ENCODE data around the gene PARD6B. TPM values are rescaled to one million over a fixed set of nuclear protein-coding genes. Genes with fewer than 3 reads are reported as not detected.
"Not testable (repeated sequence)": the region's sequence is repeated elsewhere in the genome, so short reads cannot be mapped to it uniquely, and the experiment has no call there.

Gene PARD6B
- total and polyA plus RNA-seq, 5 donors: 0.93 to 5.2 (median 3.3) TPM

GRCh38 chr20:50783390-50783789 is 52.0 kb downstream of the PARD6B start:
- H3K27me3 ChIP-seq (ENCODE audit: control insufficient read depth, insufficient read depth): no peaks in the 10 kb centered on the region
- no peaks in the 10 kb centered on the region for H3K4me1 ChIP-seq (ENCODE audit: control insufficient read depth, insufficient read depth, low read length)
- intact Hi-C loops (cut with DNase I): no loop called here
- H3K4me3 ChIP-seq (ENCODE audit: low read length): no peak overlapping the region
- no peak overlapping the region for H3K27ac ChIP-seq (ENCODE audit: low read length)
- ATAC-seq: no peak
- WGBS: 95% methylated on average over 2 of the region's 2 CpGs
- H3K9me3 ChIP-seq (ENCODE audit: control insufficient read depth, low read length): no peaks in the 10 kb centered on the region
- DNase-seq: no peak

- Histone ChIP-seq H3K4me1 (ENCODE audit: control insufficient read depth, insufficient read depth, low read length) (no peaks in the 10 kb centered on the region), H3K27ac (ENCODE audit: low read length) (no peak overlapping the region), H3K27me3 (ENCODE audit: control insufficient read depth, insufficient read depth) (no peaks in the 10 kb centered on the region), H3K9me3 (ENCODE audit: control insufficient read depth, low read length) (no peaks in the 10 kb centered on the region), H3K4me3 (ENCODE audit: low read length) (no peak overlapping the region)
- ATAC-seq: no peak
- intact Hi-C loops (cut with DNase I): no loop called here
- no peak for DNase-seq
- WGBS: 83% methylated on average over 6 of the region's 6 CpGs
Observed at GRCh38 chr20:50783903-50784302, 52.5 kb downstream of the PARD6B start.

GRCh38 chr20:50784464-50784863 is 53.1 kb downstream of the PARD6B start:
- intact Hi-C loops (cut with DNase I): no loop called here

GRCh38 chr20:50786703-50787102 is 55.3 kb downstream of the PARD6B start:
- WGBS: 96% methylated on average over 9 of the region's 9 CpGs
- H3K27me3 ChIP-seq (ENCODE audit: control insufficient read depth, insufficient read depth): no peaks in the 10 kb centered on the region
- no peak overlapping the region for H3K27ac ChIP-seq (ENCODE audit: low read length)
- no peaks in the 10 kb centered on the region for H3K4me1 ChIP-seq (ENCODE audit: control insufficient read depth, insufficient read depth, low read length)
- no peak for ATAC-seq
- no peak for DNase-seq
- no peaks in the 10 kb centered on the region for H3K9me3 ChIP-seq (ENCODE audit: control insufficient read depth, low read length)
- no peak overlapping the region for H3K4me3 ChIP-seq (ENCODE audit: low read length)
- intact Hi-C loops (cut with DNase I): no loop called here

More at GRCh38 chr20:50784464-50784863, 53.1 kb downstream of the PARD6B start:
- Histone ChIP-seq H3K9me3 (ENCODE audit: control insufficient read depth, low read length) (no peaks in the 10 kb centered on the region), H3K4me1 (ENCODE audit: control insufficient read depth, insufficient read depth, low read length) (no peaks in the 10 kb centered on the region), H3K27me3 (ENCODE audit: control insufficient read depth, insufficient read depth) (no peaks in the 10 kb centered on the region), H3K27ac (ENCODE audit: low read length) (no peak overlapping the region), H3K4me3 (ENCODE audit: low read length) (no peak overlapping the region)
- ATAC-seq (no peak), DNase-seq (no peak)
- 84% methylated on average over 4 of the region's 4 CpGs for WGBS

GRCh38 chr20:50787181-50787580 is 55.8 kb downstream of the PARD6B start:
- Histone ChIP-seq H3K9me3 (ENCODE audit: control insufficient read depth, low read length) (no peaks in the 10 kb centered on the region), H3K27me3 (ENCODE audit: control insufficient read depth, insufficient read depth) (no peaks in the 10 kb centered on the region), H3K4me3 (ENCODE audit: low read length) (no peak overlapping the region), H3K4me1 (ENCODE audit: control insufficient read depth, insufficient read depth, low read length) (no peaks in the 10 kb centered on the region), H3K27ac (ENCODE audit: low read length) (no peak overlapping the region)
- no peak for ATAC-seq
- 93% methylated on average over 2 of the region's 2 CpGs for WGBS
- no peak for DNase-seq
- intact Hi-C loops (cut with DNase I): no loop called here

GRCh38 chr20:50788045-50788991 is 56.9 kb downstream of the PARD6B start:
- DNase-seq (no peak), ATAC-seq (no peak)
- Histone ChIP-seq H3K4me3 (ENCODE audit: low read length) (no peak overlapping the region), H3K27ac (ENCODE audit: low read length) (no peak overlapping the region), H3K9me3 (ENCODE audit: control insufficient read depth, low read length) (no peaks in the 10 kb centered on the region), H3K27me3 (ENCODE audit: control insufficient read depth, insufficient read depth) (no peaks in the 10 kb centered on the region), H3K4me1 (ENCODE audit: control insufficient read depth, insufficient read depth, low read length) (no peaks in the 10 kb centered on the region)
- intact Hi-C loops (cut with DNase I): no loop called here
- 41% methylated on average over 18 of the region's 18 CpGs for WGBS

- H3K27ac ChIP-seq (ENCODE audit: low read length): no peak overlapping the region
- H3K9me3 ChIP-seq (ENCODE audit: control insufficient read depth, low read length): no peaks in the 10 kb centered on the region
- H3K4me1 ChIP-seq (ENCODE audit: control insufficient read depth, insufficient read depth, low read length): no peaks in the 10 kb centered on the region
- no peaks in the 10 kb centered on the region for H3K27me3 ChIP-seq (ENCODE audit: control insufficient read depth, insufficient read depth)
- ATAC-seq (no peak), DNase-seq (no peak)
- intact Hi-C loops (cut with DNase I): loop anchor here in 3 of 4 donors (5.0 to 10.0 kb wide), 5 partner anchors 132 to 515 kb away; partner anchors contain the start of genes ADNP (in 1 of the 3), DPM1 (in 1 of the 3) and MOCS3 (in 1 of the 3)
- H3K4me3 ChIP-seq (ENCODE audit: low read length): no peak overlapping the region
- WGBS: 79% methylated on average over 11 of the region's 11 CpGs
Observed at GRCh38 chr20:50789968-50790650, 58.7 kb downstream of the PARD6B start.

GRCh38 chr20:50790651-50791277 is 59.4 kb downstream of the PARD6B start:
- Histone ChIP-seq H3K9me3 (ENCODE audit: control insufficient read depth, low read length) (no peaks in the 10 kb centered on the region), H3K27me3 (ENCODE audit: control insufficient read depth, insufficient read depth) (no peaks in the 10 kb centered on the region), H3K4me1 (ENCODE audit: control insufficient read depth, insufficient read depth, low read length) (no peaks in the 10 kb centered on the region), H3K4me3 (ENCODE audit: low read length) (no peak overlapping the region), H3K27ac (ENCODE audit: low read length) (peak overlapping the region; percentile 7)
- DNase-seq: peak; percentile 89 to 96 (median 96)
- WGBS: 7% methylated on average over 23 of the region's 23 CpGs
- intact Hi-C loops (cut with DNase I): loop anchor here in 3 of 4 donors (5.0 to 10.0 kb wide), 5 partner anchors 132 to 514 kb away; partner anchors contain the start of genes ADNP (in 1 of the 3), DPM1 (in 1 of the 3) and MOCS3 (in 1 of the 3)
- peak; percentile 91 to 93 for ATAC-seq

- DNase-seq (no peak), ATAC-seq (no peak)
- Histone ChIP-seq H3K4me3 (ENCODE audit: low read length) (no peak overlapping the region), H3K27ac (ENCODE audit: low read length) (no peak overlapping the region), H3K4me1 (ENCODE audit: control insufficient read depth, insufficient read depth, low read length) (no peaks in the 10 kb centered on the region), H3K9me3 (ENCODE audit: control insufficient read depth, low read length) (no peaks in the 10 kb centered on the region), H3K27me3 (ENCODE audit: control insufficient read depth, insufficient read depth) (no peaks in the 10 kb centered on the region)
- intact Hi-C loops (cut with DNase I): loop anchor here in 3 of 4 donors (5.0 to 10.0 kb wide), 5 partner anchors 129 to 512 kb away; partner anchors contain the start of genes ADNP (in 1 of the 3), DPM1 (in 1 of the 3) and MOCS3 (in 1 of the 3)
- WGBS: 89% methylated on average over 14 of the region's 14 CpGs
Observed at GRCh38 chr20:50792708-50793574, 61.6 kb downstream of the PARD6B start.

- intact Hi-C loops (cut with DNase I): loop anchor here in 3 of 4 donors (5.0 to 10.0 kb wide), 5 partner anchors 129 to 511 kb away; partner anchors contain the start of genes ADNP (in 1 of the 3), DPM1 (in 1 of the 3) and MOCS3 (in 1 of the 3)
- not testable (repeated sequence) for H3K9me3 ChIP-seq (ENCODE audit: control insufficient read depth, low read length); H3K4me3 ChIP-seq (ENCODE audit: low read length); H3K4me1 ChIP-seq (ENCODE audit: control insufficient read depth, insufficient read depth, low read length); H3K27ac ChIP-seq (ENCODE audit: low read length); ATAC-seq; H3K27me3 ChIP-seq (ENCODE audit: control insufficient read depth, insufficient read depth)
- DNase-seq: peak in 1 of 3 donors; percentile 56
- WGBS: 68% methylated on average over 13 of the region's 13 CpGs
Observed at GRCh38 chr20:50793575-50794016, 62.2 kb downstream of the PARD6B start.
